K562 (cell line): ENCODE data around the gene ASIC3. TPM values are rescaled to one million over a fixed set of nuclear protein-coding genes. Genes with fewer than 3 reads are reported as not detected.
"Not testable (repeated sequence)": the region's sequence is repeated elsewhere in the genome, so short reads cannot be mapped to it uniquely, and the experiment has no call there.

Experiments used
- ATAC-seq: fragments of 200-7000 bp; cut with Tn5 transposase; 3 replicates; pipeline ENCODE4 v1.9.1; 2020; ENCODE audit warnings: moderate library complexity
- BruUV-seq: library from RNA; stranded (reverse); fragments of 400-500 nt; replicated peaks from 2 replicates; lab custom pipeline; 2021; lab: Mats Ljungman, UMichigan
- CTCF ChIA-PET: fragments of 300-600 bp; formaldehyde crosslinking; extraction: SDS; loops from one replicate; lab custom pipeline; 2021; ENCODE audit warnings: low intra/inter-chr PET ratio; lab: Yijun Ruan, JAX
- POLR2A ChIA-PET: fragments of 300-600, 350-650 bp; sonication (Branson Sonifier 250); formaldehyde crosslinking; extraction: SDS; loops from one replicate; lab custom pipeline; 2021; ENCODE audit warnings: antibody characterized with exemption, inconsistent platforms; lab: Yijun Ruan, JAX
- DNase-seq, 4 experiments: peaks; one replicate each; pipeline versions ENCODE4 v3.0.0 to v3.0.0-alpha.2; 2011 to 2018; ENCODE audit warnings: low spot score in 3 of 4, mixed read lengths in 3 of 4; ENCODE audit errors: extremely low read depth in 1 of 4
- FAIRE-seq: peaks from 2 replicates; lab custom pipeline; 2011; peaks lifted over from hg19 to GRCh38; lab: Jason Lieb, UNC
- H2AFZ ChIP-seq: 2 replicates; pipeline ENCODE4 v1.6.0; 2011; ENCODE audit warnings: low read depth, low read length, control low read depth, inconsistent platforms
- H3K27ac ChIP-seq: fragments of 200-600 bp; 3 replicates; pipeline ENCODE4 v1.8.0; 2011; ENCODE audit warnings: low read depth, mild to moderate bottlenecking, control low read depth, inconsistent platforms, low read length, moderate library complexity, mixed read lengths; ENCODE audit errors: extremely low read depth
- H3K27me3 ChIP-seq, 2 experiments: fragments of 300-600 bp in 1 of 2; 2 replicates in 1 of 2; 3 replicates in 1 of 2; pipeline versions ENCODE4 v1.6.0 to v1.8.0; 2011; ENCODE audit warnings: inconsistent platforms in 2 of 2, low read length in 2 of 2, mild to moderate bottlenecking in 1 of 2, mixed read lengths in 1 of 2, moderate library complexity in 1 of 2; ENCODE audit not compliant: control insufficient read depth in 2 of 2, insufficient read depth in 2 of 2
- H3K36me3 ChIP-seq: fragments of 300-600 bp; 3 replicates; pipeline ENCODE4 v1.8.0; 2011; ENCODE audit warnings: mild to moderate bottlenecking, low read length, inconsistent platforms; ENCODE audit not compliant: control insufficient read depth, insufficient read depth
- H3K4me1 ChIP-seq, 2 experiments: fragments of 200-600 bp in 1 of 2; replicated peaks in 1 of 2; 2 replicates in 1 of 2; 3 replicates in 1 of 2; pipeline versions ENCODE4 v1.5.1 to v1.8.0; 2011; ENCODE audit warnings: inconsistent platforms in 2 of 2, low read length in 2 of 2, mild to moderate bottlenecking in 1 of 2, mixed read lengths in 1 of 2, moderate library complexity in 1 of 2; ENCODE audit not compliant: control insufficient read depth in 2 of 2, insufficient read depth in 2 of 2
- H3K4me2 ChIP-seq: 2 replicates; pipeline ENCODE4 v1.6.1; 2011; ENCODE audit warnings: low read length, control low read depth, inconsistent platforms, mixed read lengths; ENCODE audit not compliant: insufficient read depth
- H3K4me3 ChIP-seq: fragments of 200-600 bp; sonication (generic), shearing (Covaris generic); 2 replicates; pipeline ENCODE4 v1.5.1; 2016; ENCODE audit warnings: control low read depth, inconsistent platforms
- H3K79me2 ChIP-seq: fragments of 200-600 bp; 3 replicates; pipeline ENCODE4 v1.8.0; 2011; ENCODE audit warnings: low read length, inconsistent platforms; ENCODE audit not compliant: control insufficient read depth, insufficient read depth
- H3K9ac ChIP-seq, 2 experiments: 2 replicates each; pipeline versions ENCODE4 v1.6.0 to v1.6.1; 2011; ENCODE audit warnings: low read depth in 2 of 2, low read length in 2 of 2, control low read depth in 1 of 2, inconsistent platforms in 1 of 2, mild to moderate bottlenecking in 1 of 2, mixed read lengths in 1 of 2; ENCODE audit not compliant: insufficient read depth in 1 of 2
- H3K9me1 ChIP-seq: one replicate; pipeline ENCODE4 v1.6.0; 2011; ENCODE audit warnings: inconsistent platforms, mild to moderate bottlenecking, low read length, moderate library complexity; ENCODE audit not compliant: control insufficient read depth, insufficient read depth
- H3K9me3 ChIP-seq: replicated peaks from 2 replicates; pipeline ENCODE4 v1.5.1; 2011; ENCODE audit warnings: low read depth, low read length, inconsistent platforms; ENCODE audit not compliant: control insufficient read depth, insufficient read depth
- H4K20me1 ChIP-seq: replicated peaks from 2 replicates; pipeline ENCODE4 v1.6.1; 2011; ENCODE audit warnings: low read length, inconsistent platforms, mixed read lengths; ENCODE audit not compliant: control insufficient read depth, insufficient read depth
- CBFA2T3 ChIP-seq: fragments of 450-650 bp; IDR thresholded peaks from 2 replicates; pipeline ENCODE4 v1.6.1; 2017
- CTBP1 ChIP-seq: fragments of 450-650 bp; IDR thresholded peaks from 2 replicates; pipeline ENCODE4 v1.6.1; 2016; ENCODE audit warnings: borderline replicate concordance
- EP300 ChIP-seq: IDR thresholded peaks from 2 replicates; pipeline ENCODE4 v1.6.1; 2012; ENCODE audit warnings: low read length, improper control_type of control experiment
- NBN ChIP-seq: fragments of 450-650 bp; IDR thresholded peaks from 2 replicates; pipeline ENCODE4 v1.6.1; 2016; ENCODE audit warnings: low read depth, mild to moderate bottlenecking
- PHB2 ChIP-seq: fragments of 450-650 bp; IDR thresholded peaks from 2 replicates; pipeline ENCODE4 v1.6.1; 2017; ENCODE audit warnings: low read depth
- POLR2A ChIP-seq: fragments of 450-650 bp; conservative IDR thresholded peaks from 2 replicates; pipeline ENCODE4 v1.6.1; 2016
- TRIM24 ChIP-seq, 2 experiments: fragments of 450-650 bp; IDR thresholded peaks; 2 replicates each; pipeline ENCODE4 v1.6.1; 2016
- YY1 ChIP-seq, 3 experiments: IDR thresholded peaks; 2 replicates each; pipeline ENCODE4 v1.6.1; 2011; ENCODE audit warnings: low read length in 2 of 3, mild to moderate bottlenecking in 2 of 3, moderate library complexity in 2 of 3, borderline replicate concordance in 1 of 3, control low read depth in 1 of 3, low read depth in 1 of 3; ENCODE audit not compliant: insufficient read depth in 3 of 3, insufficient replicate concordance in 2 of 3, control insufficient read depth in 1 of 3, insufficient read length in 1 of 3; ENCODE audit errors: extremely low read depth in 1 of 3
- ZBTB11 ChIP-seq, 3 experiments: fragments of 200-800 bp in 1 of 3; fragments of 250-450 bp in 1 of 3; fragments of 450-650 bp in 1 of 3; sonication (Bioruptor Pico) in 1 of 3; sonication (Bioruptor generic) in 1 of 3; formaldehyde crosslinking in 1 of 3; IDR thresholded peaks; 2 replicates each; pipeline versions ENCODE4 v1.6.1 to v1.8.0; 2016 to 2022; ENCODE audit warnings: mild to moderate bottlenecking in 2 of 3, missing genetic modification characterization in 2 of 3, missing compliant biosample characterization in 1 of 3, moderate library complexity in 1 of 3
- ZNF449 ChIP-seq: fragments of 250-450 bp; sonication (Bioruptor Pico); IDR thresholded peaks from 2 replicates; pipeline ENCODE4 v1.8.0; 2022; ENCODE audit warnings: moderate library complexity, mild to moderate bottlenecking, inconsistent platforms
- ZNF707 ChIP-seq: fragments of 250-450 bp; sonication (Bioruptor Pico); conservative IDR thresholded peaks from 2 replicates; pipeline ENCODE4 v1.8.0; 2022; ENCODE audit warnings: inconsistent platforms, mild to moderate bottlenecking, moderate library complexity
- WGBS: fragments of 100-300 bp; shearing (Covaris generic); methylation state at CpG from one replicate; pipeline ENCODE4 v1.1.6; 2016; ENCODE audit warnings: low coverage, mixed read lengths; ENCODE audit not compliant: insufficient coverage; ENCODE audit errors: missing lambda C conversion rate; 5-methylcytosine and 5-hydroxymethylcytosine counted together
- in situ Hi-C: fragments of 300-500 bp; cut with MboI; formaldehyde crosslinking; loops from 4 replicates; pipeline ENCODE4 v1.15.0; 2018; ENCODE audit warnings: inconsistent platforms, mixed read lengths
- intact Hi-C: fragments of 100-400 bp; cut with micrococcal nuclease; formaldehyde crosslinking; loops from 2 replicates; pipeline ENCODE4 v1.14.2; 2022
- polyA plus RNA-seq, 8 experiments: library from polyadenylated mRNA; depleted of rRNA in 4 of 8; stranded (reverse) in 5 of 8; unstranded in 3 of 8; fragments of >200 nt; fragmentation: Nextera tagmentation in 2 of 8; fragmentation: Illumina TruSeq in 1 of 8; extraction: Ambion mirVana in 2 of 8; extraction: Trizol in 1 of 8; gene quantifications; 2 replicates each; pipeline versions ENCODE4 v1.2.1 to v1.2.3, GENCODE V29; 2011 to 2014; ENCODE audit warnings: inconsistent platforms in 1 of 8, missing spikeins in 1 of 8
- total RNA-seq, 7 experiments: library from RNA; depleted of rRNA in 6 of 7; stranded (reverse); fragments of >200 nt in 6 of 7; fragmentation: Illumina TruSeq in 2 of 7; extraction: Trizol in 2 of 7; gene quantifications; 2 replicates each; pipeline versions ENCODE4 v1.2.1 to v1.2.3, GENCODE V29; 2011 to 2021; ENCODE audit warnings: low replicate concordance in 1 of 7
- TF ChIP-seq, protein P1 (sequence below), 2 experiments: fragments of 450-650 bp; conservative IDR thresholded peaks; 2 replicates each; pipeline ENCODE4 v1.6.1; 2017; ENCODE audit warnings: mild to moderate bottlenecking in 2 of 2, moderate library complexity in 2 of 2

ASIC3 gene
- total and polyA plus RNA-seq, 9 of the 15 experiments (the other 6 are each of a cell fraction or from before 2014, with no cell fraction given): 0.11 to 5.0 (median 0.87) TPM

- BruUV-seq, H4K20me1 ChIP-seq, H3K27me3 ChIP-seq, H3K9me3 ChIP-seq, in situ Hi-C loops, H3K9me1 ChIP-seq: not testable (repeated sequence)
- Histone ChIP-seq H2AFZ (peak overlapping the region; percentile 47), H3K27ac (peak overlapping the region; percentile 73), H3K4me2 (peak overlapping the region; percentile 81), H3K4me1 (peaks cover 35 to 53% of the 10 kb centered on the region in 2 experiments), H3K36me3 (peaks cover 19% of the 10 kb centered on the region; the same call in 2 of the 3 replicates), H3K79me2 (peaks cover 28% of the 10 kb centered on the region), H3K9ac (peak overlapping the region; percentile 39 to 51; a peak in 3 of 4 replicates), H3K4me3 (peak overlapping the region; percentile 58)
- intact Hi-C loops: loop anchor here (1.0 kb wide), 1 partner anchor 9 kb away; no protein-coding TSS in a partner anchor
- FAIRE-seq: peak; percentile 85
- WGBS: 2% methylated on average over 19 of the region's 19 CpGs
- DNase-seq: peak in 2 of 4 experiments; percentile 58 to 92
- CTCF ChIA-PET: interaction anchor here (2.4 kb wide), 1 partner anchor 84 kb away, joined by 33 read pairs; no protein-coding TSS in a partner anchor
- POLR2A ChIA-PET: interaction anchor here (0.6 to 14.3 kb wide), 10 partner anchors 8 to 225 kb away, joined by 3 to 146 read pairs (median 3); partner anchors contain the start of gene FASTK
- ATAC-seq: 0 out of 3 replicates have a peak, but pooled peaks have one; percentile 1
- TF ChIP-seq YY1 (IDR thresholded peaks at IDR 0.05; ENCODE audit: borderline replicate concordance in 1 of 3, control insufficient read depth in 1 of 3, extremely low read depth in 1 of 3, insufficient read depth in 3 of 3, insufficient read length in 1 of 3, insufficient replicate concordance in 2 of 3, low read depth in 1 of 3, low read length in 2 of 3) (peak in 1 of 3 experiments; percentile 49), EP300 (peak; percentile 59), TRIM24 (IDR thresholded peaks at IDR 0.05) (peak; percentile 16 to 40; a peak in 2 of 4 replicates), NBN (peak; percentile 70; the same call in 1 of the 2 replicates), ZNF707 (CRISPR knock-in tag) (0 out of 2 replicates have a peak, but pooled peaks have one; percentile 26), CTBP1 (peak; percentile 70; the same call in 1 of the 2 replicates), CBFA2T3 (peak; percentile 90), POLR2A (peak; percentile 46; the same call in 1 of the 2 replicates), ZNF449 (CRISPR knock-in tag) (peak; percentile 94), ZBTB11 (CRISPR knock-in tag; IDR thresholded peaks at IDR 0.05) (peak in 1 of 3 experiments; percentile 81; a peak in 2 of 6 replicates), PHB2 (0 out of 2 replicates have a peak, but pooled peaks have one; percentile 8)
- TF ChIP-seq, protein P1, sequence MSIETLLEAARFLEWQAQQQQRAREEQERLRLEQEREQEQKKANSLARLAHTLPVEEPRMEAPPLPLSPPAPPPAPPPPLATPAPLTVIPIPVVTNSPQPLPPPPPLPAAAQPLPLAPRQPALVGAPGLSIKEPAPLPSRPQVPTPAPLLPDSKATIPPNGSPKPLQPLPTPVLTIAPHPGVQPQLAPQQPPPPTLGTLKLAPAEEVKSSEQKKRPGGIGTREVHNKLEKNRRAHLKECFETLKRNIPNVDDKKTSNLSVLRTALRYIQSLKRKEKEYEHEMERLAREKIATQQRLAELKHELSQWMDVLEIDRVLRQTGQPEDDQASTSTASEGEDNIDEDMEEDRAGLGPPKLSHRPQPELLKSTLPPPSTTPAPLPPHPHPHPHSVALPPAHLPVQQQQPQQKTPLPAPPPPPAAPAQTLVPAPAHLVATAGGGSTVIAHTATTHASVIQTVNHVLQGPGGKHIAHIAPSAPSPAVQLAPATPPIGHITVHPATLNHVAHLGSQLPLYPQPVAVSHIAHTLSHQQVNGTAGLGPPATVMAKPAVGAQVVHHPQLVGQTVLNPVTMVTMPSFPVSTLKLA (conservative IDR thresholded peaks at IDR 0.05): peak; percentile 96 to 98
These were observed 21.3 kb upstream of the ASIC3 start for GRCh38 chr7:151026771-151027727.
